Middle frontal gyrus (tissue), 1 donor: ENCODE data around the gene ST6GALNAC4.

Experiments
- DNase-seq: peaks from one replicate; pipeline ENCODE4 v3.0.0-alpha.2; 2015; ENCODE audit warnings: low spot score; ENCODE audit errors: extremely low spot score

ST6GALNAC4 gene

GRCh38 chr9:127929625-127929979, 12.8 kb upstream of the ST6GALNAC4 start:
- DNase-seq, result no peak

GRCh38 chr9:127928676-127929624, 12.1 kb upstream of the ST6GALNAC4 start:
- DNase-seq, result no peak

GRCh38 chr9:127927988-127928675, 11.3 kb upstream of the ST6GALNAC4 start:
- no peak for DNase-seq

- DNase-seq, result no peak
These were observed 10.6 kb upstream of the ST6GALNAC4 start for GRCh38 chr9:127927201-127927987.

DNA sequence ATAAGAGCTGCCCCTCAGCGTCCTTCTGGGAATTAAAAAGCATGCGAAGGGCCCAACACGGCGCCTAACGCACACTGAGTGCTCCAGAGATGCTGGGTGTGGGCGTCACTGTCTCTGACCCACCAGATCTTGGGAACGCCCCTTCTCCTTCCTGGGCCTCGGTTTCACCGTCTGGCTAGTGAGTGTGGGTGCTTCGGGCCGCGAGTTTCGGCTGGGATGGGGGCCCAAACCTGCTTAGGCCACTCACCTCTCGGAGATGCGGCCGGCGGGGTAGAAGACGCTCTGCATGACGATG, 10.0 kb upstream of the ST6GALNAC4 start:
- no peak for DNase-seq

DNA sequence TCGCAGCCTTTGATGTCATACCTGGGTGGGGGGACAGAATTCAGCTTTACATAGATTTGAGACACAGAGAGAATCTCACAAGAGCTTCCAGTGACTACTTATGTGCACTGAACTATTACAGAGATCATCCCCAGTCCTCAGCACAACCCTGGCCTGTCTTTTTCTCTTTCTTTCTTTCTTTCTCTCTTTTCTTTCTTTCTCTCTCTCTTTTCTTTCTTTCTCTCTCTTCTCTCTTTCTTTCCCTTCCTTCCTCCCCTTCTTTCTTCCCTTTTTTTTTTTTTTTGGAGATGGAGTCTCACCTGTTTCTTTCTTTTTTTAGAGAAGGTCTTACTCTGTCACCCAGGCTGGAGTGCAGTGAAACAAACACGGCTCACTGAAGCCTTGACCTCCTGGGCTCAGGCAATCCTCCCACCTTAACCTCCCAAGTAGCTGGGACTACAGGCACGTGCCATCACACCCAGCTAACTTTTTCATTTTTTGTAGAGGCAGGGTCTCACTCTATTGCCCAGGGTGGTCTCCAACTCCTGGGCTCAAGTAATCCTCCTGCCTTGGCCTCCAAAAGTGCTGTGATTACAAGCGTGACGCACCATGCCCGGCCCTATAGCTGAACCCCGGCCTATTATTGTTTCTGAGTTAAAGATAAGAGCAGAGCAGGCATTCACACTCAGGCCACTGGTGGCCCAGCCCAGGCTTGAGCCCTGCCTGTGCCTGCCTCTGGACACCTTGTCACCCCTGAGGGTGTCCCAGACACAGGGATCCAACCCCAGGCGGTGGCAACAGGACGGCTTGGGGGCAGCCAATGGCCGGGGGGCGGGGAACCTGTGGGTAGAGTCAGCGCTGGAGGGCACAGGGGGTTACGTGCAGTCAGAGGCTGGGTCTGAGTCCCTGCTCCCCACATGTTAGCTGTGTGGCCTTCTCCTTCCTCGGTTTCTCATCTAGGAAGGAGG, 9.4 kb upstream of the ST6GALNAC4 start:
- no peak for DNase-seq

- no peak for DNase-seq
These were observed 8.0 kb upstream of the ST6GALNAC4 start for GRCh38 chr9:127924736-127925444.

GRCh38 chr9:127923771-127924170, 6.9 kb upstream of the ST6GALNAC4 start:
- DNase-seq, result no peak

GRCh38 chr9:127923046-127923445, 6.2 kb upstream of the ST6GALNAC4 start:
- no peak for DNase-seq

DNA sequence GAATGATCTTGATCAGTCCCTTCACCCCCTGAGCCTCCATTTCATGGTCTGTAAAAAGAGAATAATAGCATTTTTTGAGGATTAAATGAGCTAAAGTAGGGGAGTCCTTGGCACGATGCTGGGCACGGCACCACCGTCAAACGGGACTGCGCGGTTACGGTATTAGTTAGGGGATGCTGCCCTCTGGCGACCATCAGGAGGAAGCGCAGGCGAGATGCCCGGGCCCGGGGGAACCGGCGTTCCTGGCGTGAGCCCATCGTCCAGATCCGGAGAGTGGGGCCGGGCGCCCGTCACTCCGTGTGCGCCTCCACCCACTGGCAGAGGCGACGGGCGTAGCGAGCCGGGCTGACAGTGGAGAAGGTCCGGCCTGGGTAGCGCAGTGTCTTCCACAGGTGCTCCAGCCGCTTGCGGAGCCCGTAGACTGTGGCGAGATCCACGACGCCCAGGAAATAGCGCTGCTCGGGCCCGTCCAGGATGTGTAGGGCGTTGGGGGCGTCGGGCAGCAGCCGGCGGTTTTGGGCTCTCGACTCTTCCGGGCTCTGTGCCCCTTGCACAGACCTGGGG, 4.8 kb upstream of the ST6GALNAC4 start:
- DNase-seq, result no peak

GRCh38 chr9:127920794-127921193, 4.0 kb upstream of the ST6GALNAC4 start:
- no peak for DNase-seq

DNA sequence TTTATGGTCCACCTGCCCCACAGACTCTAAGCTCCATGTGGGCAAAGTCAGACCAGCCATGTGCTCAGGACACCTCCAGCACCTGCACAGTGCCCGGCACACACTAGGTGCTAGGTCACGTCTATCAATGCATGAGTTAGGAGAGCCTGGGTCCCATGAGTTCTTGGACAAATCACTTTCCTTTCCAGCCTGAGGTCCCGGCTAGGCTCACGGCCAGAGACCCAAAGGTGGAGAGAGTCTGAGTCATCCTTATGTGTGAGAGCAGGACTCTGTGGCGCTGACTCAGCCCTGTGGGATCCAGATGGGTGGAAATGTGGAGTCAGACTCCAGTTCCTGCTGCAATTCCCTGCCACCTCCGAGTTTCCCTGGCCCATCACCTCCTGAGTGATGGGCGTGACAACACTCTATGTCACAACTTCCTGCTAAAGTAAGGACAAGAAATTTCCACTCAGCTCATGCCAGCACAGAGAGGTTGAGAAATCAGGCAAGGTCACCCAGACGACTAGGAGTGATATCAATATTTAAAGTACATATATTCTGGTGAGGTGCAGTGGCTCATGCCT, 2.5 kb upstream of the ST6GALNAC4 start:
- no peak for DNase-seq

- no peak for DNase-seq
These were observed 1.6 kb upstream of the ST6GALNAC4 start for GRCh38 chr9:127918183-127919107.

GRCh38 chr9:127917603-127918002, 762 bp upstream of the ST6GALNAC4 start:
- no peak for DNase-seq

GRCh38 chr9:127915801-127916719, 781 bp downstream of the ST6GALNAC4 start:
- DNase-seq, result no peak

- DNase-seq, result no peak
These were observed 1.5 kb downstream of the ST6GALNAC4 start for GRCh38 chr9:127915325-127915752.

DNA sequence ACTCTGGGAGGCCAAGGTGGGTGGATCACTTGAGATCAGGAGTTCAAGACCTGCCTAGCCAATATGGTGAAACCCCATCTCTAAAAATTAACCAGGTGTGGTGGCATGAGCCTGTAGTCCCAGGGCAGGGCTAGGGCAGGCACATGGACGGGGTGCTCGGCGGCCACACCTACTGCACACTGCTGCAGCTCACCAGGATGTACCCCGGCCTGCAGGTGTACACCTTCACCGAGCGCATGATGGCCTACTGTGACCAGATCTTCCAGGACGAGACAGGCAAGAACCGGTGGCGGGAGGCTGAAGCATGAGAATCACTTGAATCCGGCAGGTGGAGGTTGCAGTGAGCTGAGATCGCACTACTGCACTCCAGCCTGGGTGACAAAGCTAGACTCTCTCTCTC, 3.2 kb downstream of the ST6GALNAC4 start:
- DNase-seq, result no peak
